ENCODE data around the gene CNTN5.

DNA sequence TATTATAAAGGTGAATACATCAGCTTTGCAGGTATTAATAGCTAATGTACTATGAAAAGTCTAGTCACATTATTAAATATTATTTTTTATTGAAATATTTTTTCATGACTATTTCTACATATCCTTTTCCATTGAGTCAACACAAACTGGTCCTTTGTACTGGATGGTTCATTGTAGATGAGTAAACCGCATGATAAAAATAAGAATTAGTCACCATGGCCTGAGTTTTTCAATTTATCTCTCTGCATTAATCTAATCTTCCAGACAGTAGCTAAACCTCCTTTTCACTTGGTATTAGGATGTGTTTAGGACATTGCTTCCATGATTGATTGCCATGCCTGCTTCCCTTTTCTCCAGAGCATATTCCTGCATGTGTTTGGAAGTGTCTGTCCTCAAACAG, 1227.0 kb downstream of the CNTN5 start:
- TF ChIP-seq PATZ1 (CRISPR knock-in tag; IDR thresholded peaks at IDR 0.05; ENCODE audit: borderline replicate concordance), result no peak
- TF ChIP-seq RARB (CRISPR knock-in tag; IDR thresholded peaks at IDR 0.05), result no peak
- no peak for TF ChIP-seq ISL1 (CRISPR knock-in tag; IDR thresholded peaks at IDR 0.05)
- TF ChIP-seq SNAI2 (CRISPR knock-in tag; IDR thresholded peaks at IDR 0.05), result no peak
- TF ChIP-seq BACH2 (CRISPR knock-in tag; IDR thresholded peaks at IDR 0.05; ENCODE audit: borderline replicate concordance), result no peak
- TF ChIP-seq ZFP30 (CRISPR knock-in tag; IDR thresholded peaks at IDR 0.05), result no peak

Data from SK-N-SH treated with all-trans-retinoic acid at 6 μM for 48 hours (cell line).